ENCODE results near the gene ALOX15B. TPM values are rescaled to one million over a fixed set of nuclear protein-coding genes. Genes with fewer than 3 reads are reported as not detected.

ALOX15B gene
- total RNA-seq, 1 donor from 2014 or later, result 5.8 TPM

GRCh38 chr17:8087075-8087951 lies 48.5 kb downstream of the ALOX15B start, which contains the start of gene ALOX12B:
Gene ALOX12B, minus strand, starts transcription at chr17:8087716. Its CDS starts 274 bp downstream, at chr17:8087442.
- TF ChIP-seq CTCF (IDR thresholded peaks at IDR 0.05; ENCODE audit: insufficient read depth, low read length, severe bottlenecking), result no peak
- Histone ChIP-seq H3K27me3 (ENCODE audit: control insufficient read depth, insufficient read depth, low read length) (peaks cover 8% of the 10 kb centered on the region), H3K36me3 (ENCODE audit: control insufficient read depth, insufficient read depth, low read length) (no peaks in the 10 kb centered on the region), H3K4me3 (ENCODE audit: low read depth, low read length) (no peak within 1 kb of the TSS)
- FAIRE-seq (no peak), DNase-seq (ENCODE audit: low read depth) (no peak)

GRCh38 chr17:8087952-8088230 lies 49.0 kb downstream of the ALOX15B start:
- no peaks in the 10 kb centered on the region for H3K36me3 ChIP-seq (ENCODE audit: control insufficient read depth, insufficient read depth, low read length)
- no peak overlapping the region for H3K4me3 ChIP-seq (ENCODE audit: low read depth, low read length)
- H3K27me3 ChIP-seq (ENCODE audit: control insufficient read depth, insufficient read depth, low read length), result peaks cover 8% of the 10 kb centered on the region
- no peak for DNase-seq (ENCODE audit: low read depth)
- FAIRE-seq, result no peak
- no peak for TF ChIP-seq CTCF (IDR thresholded peaks at IDR 0.05; ENCODE audit: insufficient read depth, low read length, severe bottlenecking)

GRCh38 chr17:8089728-8090127 lies 50.9 kb downstream of the ALOX15B start:
- Histone ChIP-seq H3K27me3 (ENCODE audit: control insufficient read depth, insufficient read depth, low read length) (peaks cover 8% of the 10 kb centered on the region), H3K4me3 (ENCODE audit: low read depth, low read length) (no peak overlapping the region), H3K36me3 (ENCODE audit: control insufficient read depth, insufficient read depth, low read length) (no peaks in the 10 kb centered on the region)
- DNase-seq (ENCODE audit: low read depth), result no peak
- FAIRE-seq, result no peak
- TF ChIP-seq CTCF (IDR thresholded peaks at IDR 0.05; ENCODE audit: insufficient read depth, low read length, severe bottlenecking), result no peak

GRCh38 chr17:8091033-8091687 lies 52.3 kb downstream of the ALOX15B start:
- DNase-seq (ENCODE audit: low read depth), result peak; percentile 17
- Histone ChIP-seq H3K4me3 (ENCODE audit: low read depth, low read length) (no peak overlapping the region), H3K27me3 (ENCODE audit: control insufficient read depth, insufficient read depth, low read length) (peaks cover 7% of the 10 kb centered on the region), H3K36me3 (ENCODE audit: control insufficient read depth, insufficient read depth, low read length) (no peaks in the 10 kb centered on the region)
- peak; percentile 68 for FAIRE-seq
- no peak for TF ChIP-seq CTCF (IDR thresholded peaks at IDR 0.05; ENCODE audit: insufficient read depth, low read length, severe bottlenecking)

GRCh38 chr17:8095361-8095760 lies 56.5 kb downstream of the ALOX15B start:
- FAIRE-seq (no peak), DNase-seq (ENCODE audit: low read depth) (no peak)
- no peak overlapping the region for H3K4me3 ChIP-seq (ENCODE audit: low read depth, low read length)
- TF ChIP-seq CTCF (IDR thresholded peaks at IDR 0.05; ENCODE audit: insufficient read depth, low read length, severe bottlenecking), result no peak
- H3K36me3 ChIP-seq (ENCODE audit: control insufficient read depth, insufficient read depth, low read length), result peaks cover 1% of the 10 kb centered on the region
- H3K27me3 ChIP-seq (ENCODE audit: control insufficient read depth, insufficient read depth, low read length), result no peaks in the 10 kb centered on the region
